ENCODE data around the gene NECTIN4. TPM values are rescaled to one million over a fixed set of nuclear protein-coding genes. Genes with fewer than 3 reads are reported as not detected.

NECTIN4 gene
- polyA plus RNA-seq, 1 of the 3 experiments (the other 2 are of a cell fraction), result 0.59 TPM

- no peak overlapping the region for H2AFZ ChIP-seq (ENCODE audit: low read depth)
- H3K27me3 ChIP-seq (ENCODE audit: insufficient read depth), result peaks cover 5% of the 10 kb centered on the region; the same call in 1 of the 2 replicates
- no peaks in the 10 kb centered on the region for H3K36me3 ChIP-seq (replicated peaks in 1 of 2; ENCODE audit: control insufficient read depth in 1 of 2, insufficient read depth in 2 of 2, low read length in 1 of 2)
- no peak overlapping the region for H3K4me2 ChIP-seq
- no peaks in the 10 kb centered on the region for H3K9me2 ChIP-seq
- TF ChIP-seq NFIC (IDR thresholded peaks at IDR 0.05; ENCODE audit: borderline replicate concordance) (no peak), RAD21 (IDR thresholded peaks at IDR 0.05; ENCODE audit: low read length) (no peak), ZBTB33 (IDR thresholded peaks at IDR 0.05; ENCODE audit: borderline replicate concordance, low read depth) (no peak), REST (IDR thresholded peaks at IDR 0.05; ENCODE audit: low read depth, low read length) (no peak), FOXJ3 (CRISPR knock-in tag; IDR thresholded peaks at IDR 0.05) (no peak), MXI1 (IDR thresholded peaks at IDR 0.05; ENCODE audit: low read depth, low read length) (no peak), SMC3 (IDR thresholded peaks at IDR 0.05; ENCODE audit: low read depth, low read length) (no peak), FOXM1 (IDR thresholded peaks at IDR 0.05; ENCODE audit: low read depth) (no peak), MAX (IDR thresholded peaks at IDR 0.05; ENCODE audit: low read depth) (no peak), GABPA (IDR thresholded peaks at IDR 0.05; ENCODE audit: low read depth) (no peak), TCF12 (IDR thresholded peaks at IDR 0.05) (no peak), RFX5 (IDR thresholded peaks at IDR 0.05; ENCODE audit: low read length) (no peak), PBX3 (IDR thresholded peaks at IDR 0.05) (no peak), TAF1 (IDR thresholded peaks at IDR 0.05; ENCODE audit: borderline replicate concordance, low read depth, low read length) (no peak), NRF1 (IDR thresholded peaks at IDR 0.05; ENCODE audit: low read depth, low read length) (no peak), GATA2 (CRISPR knock-in tag; IDR thresholded peaks at IDR 0.05) (no peak), RCOR1 (IDR thresholded peaks at IDR 0.05; ENCODE audit: low read length) (no peak), EZH2phosphoT487 (IDR thresholded peaks at IDR 0.05; ENCODE audit: borderline replicate concordance, low read depth) (no peak)
- H3K9ac ChIP-seq, result no peak overlapping the region
- H3K4me3 ChIP-seq (ENCODE audit: low read depth in 2 of 2, low read length in 1 of 2), result no peak overlapping the region
- H4K20me1 ChIP-seq (ENCODE audit: insufficient read depth), result no peaks in the 10 kb centered on the region
- no peaks in the 10 kb centered on the region for H3K9me3 ChIP-seq
- ChIA-PET POLR2A (no interaction called here), CTCF (no interaction called here)
- H3K27ac ChIP-seq (ENCODE audit: low read depth in 2 of 2, low read length in 1 of 2), result no peak overlapping the region
- H3F3A ChIP-seq (replicated peaks; ENCODE audit: insufficient read depth), result no peaks in the 10 kb centered on the region
- no peaks in the 10 kb centered on the region for H3K4me1 ChIP-seq (ENCODE audit: control insufficient read depth in 1 of 2, insufficient read depth in 2 of 2, low read depth in 1 of 2, low read length in 1 of 2)
- DNase-seq, result no peak
- no peaks in the 10 kb centered on the region for H3K79me2 ChIP-seq (ENCODE audit: insufficient read depth)
- WGBS (ENCODE audit: low lambda C conversion rate), result 53% methylated on average over 6 of the region's 6 CpGs
Observed at GRCh38 chr1:161059293-161059692, 30.1 kb downstream of the NECTIN4 start.

All from SK-N-SH (cell line).